ENCODE results near the gene LIPM.

LIPM gene

DNA sequence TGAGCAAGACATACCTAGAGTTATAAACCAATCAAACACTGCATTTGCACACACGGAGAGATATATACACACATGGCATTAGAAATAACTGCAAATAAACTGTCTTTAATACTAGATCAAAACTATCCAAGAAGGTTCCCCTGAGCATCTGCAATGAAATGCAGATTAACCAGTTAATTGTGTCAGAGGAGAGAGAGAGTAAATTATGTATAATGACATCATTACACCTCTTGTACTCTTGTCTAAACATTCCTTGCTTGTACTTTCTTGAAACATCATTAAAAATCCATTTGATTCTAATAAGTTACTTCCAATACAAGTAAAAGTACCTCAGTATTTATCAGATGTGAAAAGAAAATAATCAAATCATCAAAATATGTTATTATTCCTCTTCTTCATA lies 48.2 kb downstream of the LIPM start:
- no peaks in the 10 kb centered on the region for H3K27me3 ChIP-seq (ENCODE audit: control insufficient read depth, insufficient read depth, low read length)
- no peaks in the 10 kb centered on the region for H3K36me3 ChIP-seq (ENCODE audit: control insufficient read depth, insufficient read depth, low read length)
- no peak overlapping the region for H2AFZ ChIP-seq
- H3K4me3 ChIP-seq (ENCODE audit: low read depth, low read length): no peak overlapping the region
- no peak overlapping the region for H3K4me2 ChIP-seq (ENCODE audit: low read length)
- H3K27ac ChIP-seq: no peak overlapping the region
- H3K4me1 ChIP-seq: no peaks in the 10 kb centered on the region
- TF ChIP-seq, protein P1, sequence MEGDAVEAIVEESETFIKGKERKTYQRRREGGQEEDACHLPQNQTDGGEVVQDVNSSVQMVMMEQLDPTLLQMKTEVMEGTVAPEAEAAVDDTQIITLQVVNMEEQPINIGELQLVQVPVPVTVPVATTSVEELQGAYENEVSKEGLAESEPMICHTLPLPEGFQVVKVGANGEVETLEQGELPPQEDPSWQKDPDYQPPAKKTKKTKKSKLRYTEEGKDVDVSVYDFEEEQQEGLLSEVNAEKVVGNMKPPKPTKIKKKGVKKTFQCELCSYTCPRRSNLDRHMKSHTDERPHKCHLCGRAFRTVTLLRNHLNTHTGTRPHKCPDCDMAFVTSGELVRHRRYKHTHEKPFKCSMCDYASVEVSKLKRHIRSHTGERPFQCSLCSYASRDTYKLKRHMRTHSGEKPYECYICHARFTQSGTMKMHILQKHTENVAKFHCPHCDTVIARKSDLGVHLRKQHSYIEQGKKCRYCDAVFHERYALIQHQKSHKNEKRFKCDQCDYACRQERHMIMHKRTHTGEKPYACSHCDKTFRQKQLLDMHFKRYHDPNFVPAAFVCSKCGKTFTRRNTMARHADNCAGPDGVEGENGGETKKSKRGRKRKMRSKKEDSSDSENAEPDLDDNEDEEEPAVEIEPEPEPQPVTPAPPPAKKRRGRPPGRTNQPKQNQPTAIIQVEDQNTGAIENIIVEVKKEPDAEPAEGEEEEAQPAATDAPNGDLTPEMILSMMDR (IDR thresholded peaks at IDR 0.05): no peak
- H3K79me2 ChIP-seq: no peaks in the 10 kb centered on the region
- no peaks in the 10 kb centered on the region for H3K9me3 ChIP-seq (ENCODE audit: control insufficient read depth, low read length)
- no peak overlapping the region for H3K9ac ChIP-seq

GRCh38 chr10:88851706-88852105 lies 49.2 kb downstream of the LIPM start, which contains the start of gene ANKRD22:
ANKRD22 (minus strand) TSS chr10:88851844; CDS start chr10:88851607, 237 bp downstream.
- Histone ChIP-seq H3K4me2 (ENCODE audit: low read length) (no peak within 1 kb of the TSS), H3K27me3 (ENCODE audit: control insufficient read depth, insufficient read depth, low read length) (no peaks in the 10 kb centered on the region), H3K4me1 (no peaks in the 10 kb centered on the region), H3K9ac (no peak within 1 kb of the TSS), H3K79me2 (no peaks in the 10 kb centered on the region), H3K9me3 (ENCODE audit: control insufficient read depth, low read length) (no peaks in the 10 kb centered on the region), H3K27ac (no peak within 1 kb of the TSS), H3K36me3 (ENCODE audit: control insufficient read depth, insufficient read depth, low read length) (no peaks in the 10 kb centered on the region), H2AFZ (no peak within 1 kb of the TSS), H3K4me3 (ENCODE audit: low read depth, low read length) (no peak within 1 kb of the TSS)
- TF ChIP-seq, protein P1 (IDR thresholded peaks at IDR 0.05): no peak

DNA sequence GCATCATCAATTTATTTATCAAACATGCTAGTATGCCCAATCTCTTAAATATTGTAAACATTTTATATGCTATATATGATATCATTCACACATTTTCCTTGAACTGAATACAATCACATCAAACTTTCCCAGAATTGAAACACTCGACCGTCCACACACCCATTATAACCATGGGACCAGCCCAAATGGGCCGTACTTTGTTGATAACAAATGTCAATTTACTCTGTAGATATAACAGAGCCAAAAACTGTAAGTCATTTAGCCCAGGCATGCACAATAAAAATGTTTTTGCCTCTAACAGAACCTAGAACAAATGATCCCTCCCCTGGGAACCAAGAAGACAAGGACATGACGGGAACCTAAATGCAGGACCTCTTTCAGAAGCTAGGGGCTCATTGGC lies 49.8 kb downstream of the LIPM start:
- Histone ChIP-seq H3K36me3 (ENCODE audit: control insufficient read depth, insufficient read depth, low read length) (no peaks in the 10 kb centered on the region), H2AFZ (no peak overlapping the region), H3K4me2 (ENCODE audit: low read length) (no peak overlapping the region), H3K4me1 (no peaks in the 10 kb centered on the region), H3K27ac (no peak overlapping the region), H3K4me3 (ENCODE audit: low read depth, low read length) (no peak overlapping the region), H3K79me2 (no peaks in the 10 kb centered on the region), H3K9me3 (ENCODE audit: control insufficient read depth, low read length) (no peaks in the 10 kb centered on the region), H3K9ac (no peak overlapping the region), H3K27me3 (ENCODE audit: control insufficient read depth, insufficient read depth, low read length) (no peaks in the 10 kb centered on the region)
- TF ChIP-seq, protein P1 (IDR thresholded peaks at IDR 0.05): no peak

DNA sequence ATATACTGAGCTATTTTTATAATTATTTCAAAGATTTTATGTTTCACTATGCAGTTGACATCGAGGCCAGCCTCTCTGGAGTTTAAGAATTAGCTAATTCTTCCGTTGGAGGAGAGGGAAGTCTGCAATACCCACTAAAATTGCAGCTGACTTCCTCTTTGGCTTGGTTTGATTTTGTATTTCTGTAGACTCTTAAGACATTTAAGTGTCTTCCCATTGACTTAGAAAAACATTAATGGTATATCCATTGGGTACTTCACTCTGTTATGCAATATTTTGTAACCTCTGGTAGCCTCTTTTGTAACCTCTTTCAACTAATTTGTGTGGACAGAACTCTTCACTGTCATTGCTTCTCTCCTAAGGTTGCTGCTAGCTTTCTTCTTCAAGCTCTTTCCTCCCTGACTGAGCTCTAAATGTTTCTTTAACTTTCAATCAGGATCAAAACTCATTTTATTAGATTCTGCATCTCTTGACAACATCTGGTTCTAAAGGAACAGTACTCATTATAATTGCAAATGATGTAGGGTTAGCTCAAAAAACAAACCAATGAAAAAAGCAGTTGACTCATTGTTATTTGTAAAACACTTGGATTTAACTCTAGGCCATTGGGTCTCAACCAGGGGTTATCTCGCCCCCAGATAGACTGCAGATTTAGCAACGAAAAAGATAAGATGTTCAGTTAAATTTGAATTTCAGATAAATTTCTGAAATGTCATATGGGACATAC lies 50.8 kb downstream of the LIPM start:
- Histone ChIP-seq H3K9me3 (ENCODE audit: control insufficient read depth, low read length) (no peaks in the 10 kb centered on the region), H3K79me2 (no peaks in the 10 kb centered on the region), H3K27me3 (ENCODE audit: control insufficient read depth, insufficient read depth, low read length) (no peaks in the 10 kb centered on the region), H2AFZ (no peak overlapping the region), H3K4me1 (no peaks in the 10 kb centered on the region), H3K9ac (no peak overlapping the region), H3K36me3 (ENCODE audit: control insufficient read depth, insufficient read depth, low read length) (no peaks in the 10 kb centered on the region), H3K4me2 (ENCODE audit: low read length) (no peak overlapping the region), H3K27ac (no peak overlapping the region), H3K4me3 (ENCODE audit: low read depth, low read length) (no peak overlapping the region)
- TF ChIP-seq, protein P1 (IDR thresholded peaks at IDR 0.05): no peak

DNA sequence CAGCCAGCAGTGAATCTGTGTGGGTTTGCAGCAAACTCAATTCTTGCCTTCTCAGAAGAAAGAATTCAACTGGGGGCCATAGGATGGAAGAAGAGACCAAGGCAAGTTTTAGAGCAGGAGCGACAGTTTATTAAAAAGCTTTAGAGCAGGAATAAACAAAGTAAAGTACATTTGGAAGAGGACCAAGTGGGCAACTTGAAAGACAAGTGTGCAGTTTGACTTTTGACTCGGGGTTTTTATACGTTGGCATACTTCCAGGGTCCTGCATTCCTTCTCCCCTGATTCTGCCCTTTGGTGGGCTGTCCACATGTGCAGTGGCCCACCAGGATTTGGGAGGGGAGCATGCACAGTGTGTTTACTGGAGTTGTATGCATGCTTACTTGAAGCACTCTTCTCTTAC lies 52.2 kb downstream of the LIPM start:
- no peak overlapping the region for H2AFZ ChIP-seq
- no peaks in the 10 kb centered on the region for H3K9me3 ChIP-seq (ENCODE audit: control insufficient read depth, low read length)
- no peaks in the 10 kb centered on the region for H3K79me2 ChIP-seq
- no peak overlapping the region for H3K4me3 ChIP-seq (ENCODE audit: low read depth, low read length)
- no peak overlapping the region for H3K9ac ChIP-seq
- TF ChIP-seq, protein P1 (IDR thresholded peaks at IDR 0.05): no peak
- H3K4me1 ChIP-seq: no peaks in the 10 kb centered on the region
- H3K27me3 ChIP-seq (ENCODE audit: control insufficient read depth, insufficient read depth, low read length): no peaks in the 10 kb centered on the region
- no peaks in the 10 kb centered on the region for H3K36me3 ChIP-seq (ENCODE audit: control insufficient read depth, insufficient read depth, low read length)
- no peak overlapping the region for H3K27ac ChIP-seq
- no peak overlapping the region for H3K4me2 ChIP-seq (ENCODE audit: low read length)

All from parathyroid adenoma (tissue), 2 donors.